HG02678 (cell line): ENCODE measurements around the gene TMEM63A.

ENCODE experiments used
- ATAC-seq: cut with Tn5 transposase; IDR thresholded peaks from one replicate; pipeline ENCODE4 v1.9.1; 2021; ENCODE audit warnings: mild to moderate bottlenecking, moderate library complexity; ENCODE audit not compliant: unreplicated experiment

TMEM63A gene

GRCh38 chr1:225868631-225869330 is 13.4 kb downstream of the TMEM63A start:
- no peak for ATAC-seq

DNA sequence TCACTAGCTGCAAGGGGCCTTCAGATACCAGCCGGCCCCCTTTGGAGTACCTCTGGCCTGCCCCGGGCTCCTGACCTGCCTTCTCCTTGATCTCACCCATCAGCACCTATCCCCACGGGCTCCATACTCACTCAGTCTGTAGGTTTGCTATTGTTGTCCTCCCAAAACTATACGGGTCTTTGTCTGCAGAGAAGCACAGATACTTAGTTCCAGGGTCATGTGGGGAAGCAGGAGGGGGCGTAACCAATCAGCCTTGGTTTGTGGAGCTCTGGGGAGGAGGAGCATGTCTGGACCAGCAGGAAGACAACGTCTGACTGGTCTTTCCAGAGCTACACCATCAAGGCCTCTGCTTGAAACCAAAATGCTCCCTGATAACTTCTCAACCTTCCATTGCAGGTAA is 15.2 kb downstream of the TMEM63A start:
- no peak for ATAC-seq

DNA sequence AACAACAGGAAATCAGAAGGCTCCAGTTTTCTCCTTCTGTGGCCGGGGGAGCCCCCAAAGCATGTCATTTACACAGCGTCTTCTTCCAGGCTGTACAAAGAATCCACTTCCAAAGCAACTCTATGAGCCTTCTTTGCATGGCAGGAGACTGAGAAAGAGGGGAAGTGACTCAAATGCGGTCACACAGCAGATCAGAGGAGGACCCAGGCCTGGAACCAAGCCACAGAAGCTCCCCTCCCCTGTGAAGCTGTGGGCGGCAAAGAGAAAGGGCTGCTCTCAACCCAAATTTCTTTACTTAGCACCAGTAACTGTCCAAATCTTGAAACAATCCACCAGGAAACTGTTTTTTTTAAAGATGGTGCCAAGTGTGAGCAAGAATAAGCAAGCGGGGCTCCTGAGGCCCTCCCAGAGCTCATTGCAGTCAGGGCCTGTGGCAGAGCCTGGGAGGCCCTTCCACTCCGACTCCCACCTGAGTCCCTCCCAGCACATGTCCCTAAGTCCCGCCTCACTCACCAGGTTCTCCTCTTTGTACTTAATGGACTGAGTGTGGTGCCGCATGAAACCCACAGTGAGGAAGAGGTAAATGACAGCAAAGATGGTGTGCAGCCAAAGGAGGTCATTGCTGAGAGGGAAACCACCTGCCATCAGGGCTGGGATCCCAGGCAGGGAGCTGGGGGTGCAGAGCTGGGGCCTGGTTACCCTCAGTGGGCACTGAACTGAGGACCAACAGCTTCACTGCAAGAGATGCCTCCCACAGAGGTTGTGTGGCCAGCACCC is 15.9 kb downstream of the TMEM63A start:
- peak; percentile 75 for ATAC-seq

DNA sequence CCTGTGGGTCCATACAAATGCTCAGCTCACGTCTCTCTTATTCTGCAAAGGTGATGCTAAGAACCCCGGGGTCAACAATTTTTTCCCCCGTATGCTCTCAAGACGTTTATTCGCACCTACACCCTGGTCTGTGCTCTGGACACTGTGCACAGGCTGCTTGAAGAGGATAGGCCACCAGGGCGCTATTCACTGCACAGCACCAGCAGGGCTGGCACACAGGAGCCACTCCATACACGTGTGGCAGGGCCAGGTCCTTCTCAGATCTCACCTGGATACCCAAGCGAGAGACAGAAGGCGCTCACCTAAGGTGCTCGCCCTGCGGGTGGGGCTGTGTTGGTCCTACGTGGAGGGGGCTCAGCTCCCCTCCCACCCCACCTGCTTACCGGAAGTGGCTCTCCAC is 16.7 kb downstream of the TMEM63A start:
- ATAC-seq: no peak

DNA sequence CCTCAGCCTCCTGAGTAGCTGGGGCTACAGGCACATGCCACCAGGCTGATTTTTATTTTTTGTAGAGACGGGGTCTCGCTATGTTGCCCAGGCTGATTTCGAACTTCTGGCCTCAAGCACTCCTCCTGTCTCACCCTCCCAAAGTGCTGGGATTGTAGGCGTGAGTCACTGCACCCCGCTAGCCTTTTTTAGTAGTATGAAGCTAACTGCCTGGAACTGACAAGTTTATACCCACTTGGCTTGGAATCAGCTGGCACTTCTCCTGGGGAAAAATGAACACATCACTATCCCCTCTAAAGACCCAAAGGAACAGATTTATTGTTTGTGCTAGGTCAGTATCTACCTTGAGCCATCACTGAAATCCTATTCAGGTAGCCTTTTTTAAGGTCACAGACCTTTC is 19.0 kb downstream of the TMEM63A start:
- no peak for ATAC-seq

DNA sequence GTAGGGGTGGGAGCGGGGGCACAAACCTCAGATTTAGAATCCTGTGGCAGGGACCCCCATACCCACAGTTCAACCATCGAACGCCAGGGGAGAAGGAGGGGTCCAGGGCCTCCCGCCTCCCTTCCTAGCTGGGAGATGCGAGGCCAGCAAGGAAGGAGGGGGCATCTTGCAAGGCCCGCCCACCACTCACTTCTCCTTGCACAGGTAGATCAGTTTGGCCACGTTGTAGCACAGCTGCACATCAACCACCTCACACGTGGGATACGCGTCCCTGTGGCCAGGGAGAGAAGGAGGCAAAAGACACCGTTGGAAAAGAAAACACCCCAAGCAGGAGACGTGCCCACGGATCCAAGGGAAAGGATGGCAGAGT is 19.6 kb downstream of the TMEM63A start:
- no peak for ATAC-seq

DNA sequence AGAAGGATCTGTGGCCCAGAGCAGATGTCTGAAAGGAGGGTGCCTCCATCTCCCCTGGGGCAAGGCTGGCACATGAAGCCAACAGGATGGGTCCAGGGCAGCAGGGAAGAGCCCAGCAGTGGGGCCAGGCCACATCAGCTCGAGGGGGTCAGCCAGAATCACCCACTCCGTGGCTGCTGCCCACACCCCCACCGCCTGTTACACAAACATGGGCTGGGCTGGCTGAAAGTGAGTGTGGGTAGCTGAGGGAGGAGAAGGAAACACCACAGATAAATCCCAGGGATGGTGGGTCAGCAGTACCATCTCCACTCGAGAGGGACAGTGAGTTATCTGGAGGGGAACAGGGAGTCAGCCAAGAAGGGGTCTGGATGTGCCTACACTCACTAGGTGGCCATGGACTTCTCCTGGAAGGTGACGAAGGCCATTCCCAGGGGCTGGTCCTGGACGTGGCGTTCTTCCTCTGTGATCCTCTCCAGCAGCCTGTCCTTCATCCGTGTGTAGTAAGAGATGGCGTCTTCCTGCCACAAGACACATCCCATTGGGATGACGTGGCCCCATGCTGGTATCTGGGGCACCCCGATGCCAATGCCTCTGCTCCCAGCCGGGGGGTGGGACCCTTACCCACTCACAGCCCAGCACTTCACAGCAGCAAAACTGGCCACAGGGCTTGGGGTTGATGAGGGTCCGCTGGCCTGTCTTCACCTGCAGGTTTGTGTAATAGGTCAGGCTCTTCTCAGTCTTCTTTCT is 20.2 kb downstream of the TMEM63A start:
- no peak for ATAC-seq

- no peak for ATAC-seq
Observed at GRCh38 chr1:225860876-225861441, 21.2 kb downstream of the TMEM63A start.

- no peak for ATAC-seq
Observed at GRCh38 chr1:225860107-225860506, 22.1 kb downstream of the TMEM63A start.

DNA sequence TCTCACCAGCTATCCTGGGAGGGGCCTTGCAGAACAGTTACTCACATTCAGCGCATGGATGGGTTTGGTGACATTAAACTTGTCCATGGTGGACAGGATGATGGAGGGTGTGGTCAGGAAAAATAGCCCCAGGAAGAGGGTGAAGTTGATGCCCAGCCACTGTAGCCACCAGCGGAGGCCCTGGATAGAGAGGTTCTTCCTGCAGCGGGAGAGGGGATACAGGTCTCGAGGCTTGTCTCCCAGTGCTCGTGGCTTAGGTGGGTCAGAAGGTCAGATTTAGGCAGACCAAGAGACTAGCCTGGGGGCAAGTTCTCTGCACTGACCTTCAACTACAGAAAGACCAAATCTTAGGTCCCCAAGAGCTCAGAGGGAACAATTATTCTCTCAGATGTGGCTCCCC is 23.0 kb downstream of the TMEM63A start:
- no peak for ATAC-seq

- no peak for ATAC-seq
Observed at GRCh38 chr1:225857256-225857655, 24.9 kb downstream of the TMEM63A start.

DNA sequence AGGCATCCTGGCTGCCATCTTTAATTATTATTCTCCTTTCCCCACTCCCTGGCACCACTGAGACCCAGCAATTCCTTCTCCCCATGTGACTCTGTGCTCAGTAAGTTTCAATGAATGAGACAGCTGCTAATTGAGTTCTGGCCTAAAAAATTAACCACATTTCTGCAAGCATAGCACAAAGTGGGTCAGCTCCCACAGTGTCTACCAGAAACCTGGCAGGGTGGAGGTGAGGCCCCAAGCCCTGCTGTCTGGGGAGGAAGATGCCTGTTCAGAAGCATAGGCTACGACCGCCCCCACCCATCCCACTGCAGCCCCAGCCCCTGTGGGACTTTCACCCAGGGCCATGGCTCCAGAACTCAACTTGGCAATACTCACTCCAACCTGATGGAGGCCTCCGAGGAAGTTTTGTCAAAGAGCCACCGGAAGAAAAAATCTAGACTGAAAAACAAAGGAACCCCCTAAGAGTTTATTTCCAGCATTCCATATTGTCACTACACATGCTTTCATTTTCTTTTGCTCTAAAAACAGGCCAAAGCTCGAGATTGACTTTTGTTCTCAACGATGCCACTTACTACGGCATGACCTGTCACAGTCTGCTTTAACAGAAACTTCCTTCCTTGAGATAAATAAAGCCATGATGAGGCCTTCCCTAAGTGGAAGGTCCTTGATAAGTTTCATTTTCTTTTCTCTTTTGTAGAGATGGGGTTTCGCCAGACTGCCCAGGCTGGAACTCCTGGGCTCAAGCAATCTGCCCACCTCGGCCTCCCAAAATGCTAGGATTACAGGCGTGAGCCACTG is 26.5 kb downstream of the TMEM63A start:
- ATAC-seq: no peak

GRCh38 chr1:225853441-225853840 is 28.7 kb downstream of the TMEM63A start:
- ATAC-seq: no peak

- no peak for ATAC-seq
Observed at GRCh38 chr1:225852413-225853124, 29.6 kb downstream of the TMEM63A start.

DNA sequence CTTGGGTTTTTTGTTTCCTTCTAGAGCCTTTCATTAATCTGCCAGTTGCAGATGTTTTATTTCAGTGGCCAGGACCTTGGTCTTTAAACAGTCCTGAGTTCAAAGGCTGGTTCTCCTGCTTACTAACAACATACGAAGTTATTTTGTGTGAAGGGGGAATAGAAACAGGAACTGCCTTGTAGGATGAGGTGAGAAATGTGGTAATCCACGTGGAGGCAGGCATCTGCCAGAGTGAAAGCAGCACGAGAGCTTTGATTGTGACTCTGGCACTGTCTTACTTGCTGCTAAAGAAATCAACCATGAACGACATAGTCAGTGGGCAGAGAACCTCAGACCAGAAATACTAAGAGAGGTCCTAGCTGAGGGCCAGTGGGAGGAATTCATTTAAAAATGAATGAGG is 30.4 kb downstream of the TMEM63A start:
- ATAC-seq: peak; percentile 46

GRCh38 chr1:225850370-225850769 is 31.8 kb downstream of the TMEM63A start:
- ATAC-seq: no peak

GRCh38 chr1:225849925-225850324 is 32.3 kb downstream of the TMEM63A start:
- ATAC-seq: no peak

- peak; percentile 72 for ATAC-seq
Observed at GRCh38 chr1:225848030-225848955, 33.9 kb downstream of the TMEM63A start.

DNA sequence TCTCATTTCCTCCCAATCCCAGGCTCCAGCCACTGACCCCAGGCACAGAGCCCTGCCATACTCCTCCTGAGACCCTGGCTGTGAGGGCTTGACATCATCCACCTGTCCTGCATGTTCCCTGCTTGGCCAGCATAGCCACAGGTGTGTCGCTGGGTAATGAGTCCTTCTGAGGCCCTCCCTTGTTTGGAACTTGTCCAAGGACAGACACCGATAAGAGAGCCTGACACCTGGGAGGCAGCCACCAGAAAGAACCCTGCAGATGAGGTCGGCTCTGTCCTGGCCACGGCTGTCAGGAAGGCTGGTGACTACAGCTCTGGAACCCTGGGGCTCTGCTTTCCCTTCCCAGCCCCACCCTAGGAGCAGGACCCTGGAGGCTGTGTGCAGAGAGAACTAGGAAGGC is 34.6 kb downstream of the TMEM63A start:
- no peak for ATAC-seq
